ENCODE data around the gene ZWINT. TPM values are rescaled to one million over a fixed set of nuclear protein-coding genes. Genes with fewer than 3 reads are reported as not detected.

ZWINT gene
- total RNA-seq, result 1.8 and 8.7 TPM in 2 replicates

GRCh38 chr10:56360967-56361612 is at the start of gene ZWINT:
Gene ZWINT (minus strand): TSS chr10:56361259. CDS start chr10:56361236, 23 bp downstream.

All from bronchial smooth muscle cell (primary cell).